Measurements from ENCODE around the gene ZFP1.
"Not testable (repeated sequence)": the region's sequence is repeated elsewhere in the genome, so short reads cannot be mapped to it uniquely, and the experiment has no call there.

Gene ZFP1

DNA sequence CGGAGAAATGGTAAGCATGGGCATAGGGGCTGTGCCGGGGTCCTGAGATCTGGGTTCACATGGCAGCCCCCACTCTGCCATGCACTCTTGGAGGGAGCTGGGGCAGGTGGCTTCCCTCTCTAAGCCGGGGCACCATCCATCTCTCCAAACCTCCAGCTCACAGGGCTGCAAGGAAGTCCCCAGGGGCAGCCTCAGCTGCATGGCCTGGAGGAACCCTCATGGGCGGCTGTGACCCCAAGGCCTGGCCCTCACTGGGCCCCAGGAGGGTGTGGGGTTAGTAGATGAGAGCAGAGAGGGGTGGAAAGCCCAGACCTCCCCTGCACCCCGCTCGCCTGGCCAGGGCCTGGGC is 56.1 kb downstream of the ZFP1 start:
- no peak for DNase-seq (ENCODE audit: low read depth in 2 of 2)

DNA sequence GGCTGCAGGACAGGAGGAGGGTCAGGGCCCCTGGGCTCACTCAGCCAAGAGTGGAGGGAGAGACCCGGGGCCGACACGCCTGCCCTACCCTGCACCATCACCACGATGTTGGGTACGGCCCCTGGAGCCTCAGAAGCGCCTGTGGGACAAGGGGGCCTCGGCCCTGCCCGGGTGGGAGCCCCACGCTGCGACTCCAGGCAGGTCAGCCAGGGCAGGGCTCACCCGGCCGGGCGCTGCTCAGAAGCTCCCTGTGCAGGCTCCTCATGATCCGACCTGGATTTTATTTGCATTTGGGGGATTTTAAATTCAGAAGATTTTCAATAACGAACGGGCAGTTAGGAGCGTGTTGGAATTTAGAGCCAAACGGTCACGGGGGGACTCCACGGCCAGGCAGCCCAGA is 56.6 kb downstream of the ZFP1 start:
- not testable (repeated sequence) for DNase-seq (ENCODE audit: low read depth in 2 of 2)

- not testable (repeated sequence) for DNase-seq (ENCODE audit: low read depth in 2 of 2)
Observed at GRCh38 chr16:75205438-75205837, 57.1 kb downstream of the ZFP1 start.

- not testable (repeated sequence) for DNase-seq (ENCODE audit: low read depth in 2 of 2)
Observed at GRCh38 chr16:75205961-75206748, 57.8 kb downstream of the ZFP1 start.

- no peak for DNase-seq (ENCODE audit: low read depth in 2 of 2)
Observed at GRCh38 chr16:75206749-75207451, 58.6 kb downstream of the ZFP1 start, which contains the start of gene CTRB2. TSS of gene CTRB2 (minus strand) at chr16:75207161. CDS start at chr16:75207141, 20 bp downstream.

GRCh38 chr16:75207831-75208230 is 59.5 kb downstream of the ZFP1 start:
- DNase-seq (ENCODE audit: low read depth in 2 of 2): no peak

DNA sequence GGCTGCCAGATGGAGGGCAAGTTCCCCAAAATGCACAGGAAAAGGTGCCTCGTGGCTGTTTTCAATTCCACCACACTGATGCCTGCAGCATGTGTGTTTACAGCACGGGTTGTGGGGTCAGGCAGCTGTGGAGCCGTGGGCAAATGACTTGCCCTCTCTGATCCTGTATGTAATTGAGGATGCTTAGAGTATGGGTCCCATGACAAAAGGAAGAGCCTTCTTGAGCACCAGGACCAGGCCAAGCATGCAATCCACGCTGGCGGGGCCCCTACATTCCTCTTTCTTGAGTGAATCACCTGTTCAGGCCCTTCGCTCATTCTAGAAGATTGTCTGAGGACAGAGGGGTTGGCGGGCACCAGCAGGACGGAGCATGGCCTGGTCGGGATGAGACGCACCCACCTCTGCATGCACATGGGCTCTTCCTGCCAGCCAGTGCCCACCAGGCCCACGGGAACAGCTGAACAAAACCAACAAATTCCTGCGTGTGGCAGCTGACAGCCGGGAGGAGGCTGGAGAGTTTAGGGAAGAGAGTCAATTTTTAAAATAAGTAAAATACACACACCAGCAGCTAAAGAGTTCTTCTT is 60.0 kb downstream of the ZFP1 start:
- DNase-seq (ENCODE audit: low read depth in 2 of 2): no peak

GRCh38 chr16:75208861-75209505 is 60.7 kb downstream of the ZFP1 start:
- DNase-seq (ENCODE audit: low read depth in 2 of 2): no peak

DNA sequence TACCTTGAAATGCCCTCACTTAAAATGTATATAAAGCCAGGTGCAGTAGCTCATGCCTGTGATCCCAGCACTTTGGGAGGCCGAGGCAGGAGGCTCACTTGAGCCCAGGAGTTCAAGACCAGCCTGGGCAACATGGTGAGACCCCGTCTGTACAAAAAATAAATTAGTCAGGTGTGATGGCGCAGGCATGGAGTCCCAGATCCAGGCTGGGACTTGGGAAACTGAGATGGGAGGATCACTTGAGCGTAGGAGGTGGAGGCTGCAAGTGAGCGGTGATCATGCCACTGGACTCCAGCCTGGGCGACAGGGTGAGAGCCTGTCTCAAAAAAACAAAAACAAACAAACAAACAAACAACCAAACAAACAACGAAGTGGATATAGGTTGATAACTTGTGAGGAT is 61.2 kb downstream of the ZFP1 start:
- DNase-seq (ENCODE audit: low read depth in 2 of 2): not testable (repeated sequence)

DNA sequence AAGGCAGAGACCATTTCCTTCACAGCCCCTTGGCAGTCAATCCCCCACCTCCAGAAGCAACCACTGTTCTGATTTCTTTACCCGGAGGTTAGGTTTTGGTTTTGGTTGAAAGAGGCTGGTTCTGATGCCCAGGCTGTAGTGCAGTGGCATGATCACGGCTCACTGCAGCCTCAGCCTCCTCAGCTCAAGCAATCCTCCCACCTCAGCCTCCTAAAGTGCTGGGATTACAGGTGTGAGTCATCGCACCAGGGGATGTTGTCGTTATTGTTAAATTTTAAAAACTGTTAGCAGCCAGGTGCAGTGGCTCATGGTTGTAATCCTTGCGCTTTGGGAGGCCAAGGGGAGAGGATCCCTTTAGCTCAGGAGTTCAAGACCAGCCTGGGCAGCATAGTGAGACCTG is 61.6 kb downstream of the ZFP1 start:
- no peak for DNase-seq (ENCODE audit: low read depth in 2 of 2)

GRCh38 chr16:75211286-75211685 is 63.0 kb downstream of the ZFP1 start:
- not testable (repeated sequence) for DNase-seq (ENCODE audit: low read depth in 2 of 2)

- no peak for DNase-seq (ENCODE audit: low read depth in 2 of 2)
Observed at GRCh38 chr16:75216127-75216526, 67.8 kb downstream of the ZFP1 start.

- DNase-seq (ENCODE audit: low read depth in 2 of 2): no peak
Observed at GRCh38 chr16:75216576-75216975, 68.3 kb downstream of the ZFP1 start.

GRCh38 chr16:75217389-75217851 is 69.1 kb downstream of the ZFP1 start:
- no peak for DNase-seq (ENCODE audit: low read depth in 2 of 2)

DNA sequence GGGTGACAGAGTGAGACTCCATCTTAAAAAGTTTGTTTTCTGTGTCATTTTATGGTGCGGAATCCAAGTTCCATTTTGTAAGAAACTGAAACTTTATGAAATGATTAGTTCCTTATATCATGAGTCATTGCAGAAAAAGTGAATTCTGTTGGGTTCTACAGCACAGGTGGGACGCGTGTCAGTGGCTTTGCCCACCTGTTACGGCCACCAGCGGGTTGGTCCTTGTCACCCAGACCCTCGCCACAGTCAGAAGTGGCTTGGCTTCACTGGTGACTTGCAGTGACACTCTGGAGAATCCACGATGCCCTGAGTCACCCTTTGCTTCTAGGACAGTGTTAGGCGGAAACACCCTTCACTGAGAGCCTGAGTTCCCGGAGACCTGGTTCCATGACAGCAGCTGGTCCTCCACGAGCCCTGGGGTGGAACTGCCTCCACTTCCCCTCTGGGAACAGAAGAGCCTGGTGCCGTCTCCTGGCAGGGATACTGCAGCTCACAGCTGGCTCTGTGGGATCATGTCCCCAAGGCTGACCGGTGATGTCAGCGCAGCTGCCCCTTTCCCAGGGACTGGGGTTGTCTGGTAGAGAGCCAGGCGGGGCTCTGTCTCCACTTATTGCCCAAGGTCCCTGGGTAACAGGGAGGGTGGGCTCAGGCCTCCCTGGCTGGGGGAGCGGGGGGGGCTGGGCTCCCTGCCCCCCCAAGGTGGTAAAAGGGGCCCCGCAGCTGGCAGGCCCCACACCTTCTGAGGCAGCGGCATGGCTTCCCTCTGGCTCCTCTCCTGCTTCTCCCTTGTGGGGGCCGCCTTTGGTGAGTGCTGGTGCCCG is 70.1 kb downstream of the ZFP1 start, which contains the start of gene CTRB1:
Gene CTRB1, plus strand, starts transcription at position 733 of the 821 bp plus-strand sequence. Its CDS starts 20 bp downstream, at position 753.
- no peak for DNase-seq (ENCODE audit: low read depth in 2 of 2)

- no peak for DNase-seq (ENCODE audit: low read depth in 2 of 2)
Observed at GRCh38 chr16:75219088-75219487, 70.8 kb downstream of the ZFP1 start.

- DNase-seq (ENCODE audit: low read depth in 2 of 2): no peak
Observed at GRCh38 chr16:75219838-75220237, 71.5 kb downstream of the ZFP1 start.

All from stimulated activated CD8-positive, alpha-beta memory T cell treated with anti-CD3 and anti-CD28 coated beads, Interleukin-15, amount 100 ng/mL, for 4 hours (primary cell).